Endodermal cell (in vitro differentiated cells): ENCODE results near the gene SMARCC1. TPM values are rescaled to one million over a fixed set of nuclear protein-coding genes. Genes with fewer than 3 reads are reported as not detected.

Source experiments
- DNase-seq: peaks from one replicate; pipeline ENCODE4 v3.0.0-alpha.2; 2017
- H3K27ac ChIP-seq: 2 replicates; pipeline ENCODE4 v1.5.1; 2013; ENCODE audit warnings: mild to moderate bottlenecking, low read depth, low read length, moderate library complexity
- H3K27me3 ChIP-seq: 2 replicates; pipeline ENCODE4 v1.6.1; 2013; ENCODE audit warnings: mild to moderate bottlenecking, low read length, moderate library complexity; ENCODE audit not compliant: insufficient read depth, control insufficient read depth, poor library complexity, severe bottlenecking
- H3K36me3 ChIP-seq: 2 replicates; pipeline ENCODE4 v1.7.0; 2013; ENCODE audit warnings: mild to moderate bottlenecking, low read length, moderate library complexity; ENCODE audit not compliant: control insufficient read depth, insufficient read depth
- H3K4me1 ChIP-seq: one replicate; pipeline ENCODE4 v1.7.0; 2013; ENCODE audit warnings: low read length; ENCODE audit not compliant: control insufficient read depth, insufficient read depth
- H3K4me3 ChIP-seq: 2 replicates; pipeline ENCODE4 v1.5.1; 2013; ENCODE audit warnings: mild to moderate bottlenecking, low read length, moderate library complexity
- H3K9ac ChIP-seq: 2 replicates; pipeline ENCODE4 v1.6.1; 2013; ENCODE audit warnings: mild to moderate bottlenecking, low read length, moderate library complexity; ENCODE audit not compliant: poor library complexity, severe bottlenecking; ENCODE audit errors: extremely low read depth
- H3K9me3 ChIP-seq: 2 replicates; pipeline ENCODE4 v1.6.1; 2013; ENCODE audit warnings: mild to moderate bottlenecking, low read length, moderate library complexity; ENCODE audit not compliant: control insufficient read depth
- H3K27ac Mint-ChIP-seq: 2 replicates; pipeline ENCODE4 v1.8.0; 2020; ENCODE audit warnings: mixed read lengths
- H3K27me3 Mint-ChIP-seq: 2 replicates; pipeline ENCODE4 v1.8.0; 2021; ENCODE audit warnings: mild to moderate bottlenecking, mixed read lengths; ENCODE audit not compliant: insufficient read depth
- H3K36me3 Mint-ChIP-seq: 2 replicates; pipeline ENCODE4 v1.8.0; 2020; ENCODE audit warnings: low read depth, mixed read lengths
- H3K4me1 Mint-ChIP-seq: 2 replicates; pipeline ENCODE4 v1.8.0; 2020; ENCODE audit warnings: mixed read lengths
- H3K4me3 Mint-ChIP-seq: 2 replicates; pipeline ENCODE4 v1.8.0; 2020; ENCODE audit warnings: mild to moderate bottlenecking, moderate library complexity, mixed read lengths
- H3K9me3 Mint-ChIP-seq: 2 replicates; pipeline ENCODE4 v1.8.0; 2020; ENCODE audit warnings: mild to moderate bottlenecking, mixed read lengths
- WGBS, 2 experiments: methylation state at CpG; one replicate each; pipeline versions ENCODE4 v1.1.5 to v1.1.7; 2013; ENCODE audit warnings: missing lambda C conversion rate in 2 of 2, mixed read lengths in 1 of 2; ENCODE audit not compliant: insufficient coverage in 1 of 2, insufficient read length in 1 of 2; 5-methylcytosine and 5-hydroxymethylcytosine counted together
- total RNA-seq, 2 donors: library from RNA; stranded (reverse); fragmentation: NEBNext Ultra II Directional in 1 of 2; extraction: Animal tissue kit (Norgen Biotek cat#: 25700) in 1 of 2; gene quantifications; 2 replicates in 1 of 2; 3 replicates in 1 of 2; pipeline ENCODE4 v1.2.1, GENCODE V29; 2021
- TF ChIP-seq, protein P1 (sequence below): fragments of 200-600 bp; sonication (generic); conservative IDR thresholded peaks from 2 replicates; pipeline ENCODE4 v1.5.0; 2021; ENCODE audit warnings: antibody characterized with exemption, mild to moderate bottlenecking

The SMARCC1 gene
- total RNA-seq, 2 donors from 2014 or later, result 200 to 231 TPM

DNA sequence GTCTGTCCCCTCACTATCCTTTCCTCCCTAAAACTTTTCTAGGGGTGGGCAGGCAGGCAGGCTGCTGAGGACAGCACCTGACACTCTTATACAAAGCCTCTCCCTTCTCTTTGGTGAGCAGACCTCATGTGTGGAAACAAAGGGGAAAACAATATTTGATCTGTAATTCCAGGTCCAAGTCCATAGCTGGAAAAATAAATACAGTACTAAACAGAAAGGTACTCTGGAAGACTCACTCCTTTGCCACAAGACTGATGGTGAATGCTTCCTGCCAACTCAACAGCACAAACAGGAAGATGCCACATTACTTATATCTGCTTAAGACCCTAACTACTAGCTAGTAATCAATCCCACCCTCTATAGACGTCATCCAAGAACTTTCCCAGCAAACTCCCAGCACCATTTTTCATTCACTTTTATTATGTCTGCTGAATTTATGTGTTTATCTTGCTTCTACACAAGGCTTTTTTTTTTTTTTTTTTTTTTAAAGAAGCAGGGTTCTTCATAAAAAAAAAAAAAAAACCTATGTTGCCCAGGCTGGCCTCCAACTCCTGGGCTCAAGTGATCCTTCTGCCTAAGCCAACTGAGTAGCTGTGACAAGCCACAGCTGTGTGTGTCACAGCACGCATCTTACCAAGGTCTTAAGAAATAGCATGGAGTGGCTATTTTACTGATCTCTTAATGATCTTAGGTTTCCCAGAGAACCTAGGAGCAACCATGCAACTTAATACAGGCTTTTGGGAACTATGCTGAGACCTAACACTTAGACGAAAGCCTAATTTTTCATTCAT, 158.8 kb downstream of the SMARCC1 start:
- Histone ChIP-seq H3K36me3 (peaks cover 90% of the 10 kb centered on the region), H3K27ac (no peak overlapping the region)
- H3K36me3 Mint-ChIP-seq, result peaks cover 76% of the 10 kb centered on the region

DNA sequence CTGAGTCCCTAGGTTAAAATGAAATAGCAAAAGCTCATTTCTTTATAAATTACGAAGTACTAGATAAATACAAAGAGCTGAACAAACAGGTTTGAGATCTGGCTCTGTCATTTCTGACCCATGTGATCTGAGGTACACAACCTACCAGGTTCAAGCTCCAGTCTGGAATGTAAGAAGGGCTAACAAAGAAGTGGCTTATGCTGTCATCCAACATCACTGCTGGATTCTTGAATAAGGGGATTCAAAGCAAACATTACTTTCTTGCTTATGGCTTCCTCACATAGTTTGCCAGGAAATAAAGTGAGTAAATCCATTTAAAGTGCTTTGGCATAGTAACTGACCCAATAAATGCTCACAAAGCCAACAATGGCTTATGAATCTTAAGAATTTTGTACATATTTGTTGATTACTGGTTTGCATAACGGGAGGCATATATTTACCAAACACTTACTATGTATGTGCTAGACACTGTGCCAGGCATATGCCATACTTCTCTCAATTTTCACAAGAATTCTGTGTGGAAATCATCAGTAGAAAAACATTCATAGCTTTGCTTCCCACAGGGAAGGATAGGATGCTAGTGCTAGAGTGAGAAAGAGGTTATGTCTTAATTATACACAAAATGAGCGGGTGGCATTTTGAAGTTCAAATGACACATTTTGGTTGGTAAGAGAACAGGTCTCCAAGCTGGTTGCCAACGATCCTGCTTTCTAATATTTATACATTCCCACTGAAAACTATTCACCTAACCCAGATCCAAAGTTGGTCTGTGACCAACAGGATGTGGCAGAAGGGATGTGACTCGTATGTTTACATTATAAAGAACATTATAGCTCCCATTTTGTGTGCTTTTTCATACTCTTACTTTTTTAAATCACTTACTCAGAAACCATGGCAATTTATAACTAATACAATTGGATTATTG, 164.3 kb downstream of the SMARCC1 start:
- DNase-seq, result no peak
- H3K36me3 Mint-ChIP-seq, result peaks cover 55% of the 10 kb centered on the region
- no peak overlapping the region for H3K27ac Mint-ChIP-seq
- Histone ChIP-seq H3K27ac (no peak overlapping the region), H3K27me3 (no peaks in the 10 kb centered on the region), H3K4me1 (no peaks in the 10 kb centered on the region), H3K9ac (no peak overlapping the region), H3K36me3 (peaks cover 91% of the 10 kb centered on the region), H3K9me3 (no peaks in the 10 kb centered on the region), H3K4me3 (no peak overlapping the region)
- no peaks in the 10 kb centered on the region for H3K9me3 Mint-ChIP-seq
- H3K4me1 Mint-ChIP-seq, result no peaks in the 10 kb centered on the region
- TF ChIP-seq, protein P1, sequence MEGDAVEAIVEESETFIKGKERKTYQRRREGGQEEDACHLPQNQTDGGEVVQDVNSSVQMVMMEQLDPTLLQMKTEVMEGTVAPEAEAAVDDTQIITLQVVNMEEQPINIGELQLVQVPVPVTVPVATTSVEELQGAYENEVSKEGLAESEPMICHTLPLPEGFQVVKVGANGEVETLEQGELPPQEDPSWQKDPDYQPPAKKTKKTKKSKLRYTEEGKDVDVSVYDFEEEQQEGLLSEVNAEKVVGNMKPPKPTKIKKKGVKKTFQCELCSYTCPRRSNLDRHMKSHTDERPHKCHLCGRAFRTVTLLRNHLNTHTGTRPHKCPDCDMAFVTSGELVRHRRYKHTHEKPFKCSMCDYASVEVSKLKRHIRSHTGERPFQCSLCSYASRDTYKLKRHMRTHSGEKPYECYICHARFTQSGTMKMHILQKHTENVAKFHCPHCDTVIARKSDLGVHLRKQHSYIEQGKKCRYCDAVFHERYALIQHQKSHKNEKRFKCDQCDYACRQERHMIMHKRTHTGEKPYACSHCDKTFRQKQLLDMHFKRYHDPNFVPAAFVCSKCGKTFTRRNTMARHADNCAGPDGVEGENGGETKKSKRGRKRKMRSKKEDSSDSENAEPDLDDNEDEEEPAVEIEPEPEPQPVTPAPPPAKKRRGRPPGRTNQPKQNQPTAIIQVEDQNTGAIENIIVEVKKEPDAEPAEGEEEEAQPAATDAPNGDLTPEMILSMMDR, result no peak
- WGBS, 2 experiments, result 94 to 100% methylated on average over 1 to 4 of the region's 5 CpGs
- H3K4me3 Mint-ChIP-seq, result no peak overlapping the region
- no peaks in the 10 kb centered on the region for H3K27me3 Mint-ChIP-seq

More for the DNA sequence above, 158.8 kb downstream of the SMARCC1 start:
- no peak for DNase-seq
- 92 to 100% methylated on average over 2 to 3 of the region's 3 CpGs for WGBS, 2 experiments
- no peak overlapping the region for H3K4me3 Mint-ChIP-seq
- Histone ChIP-seq H3K27me3 (no peaks in the 10 kb centered on the region), H3K9me3 (no peaks in the 10 kb centered on the region), H3K4me1 (no peaks in the 10 kb centered on the region), H3K4me3 (no peak overlapping the region), H3K9ac (no peak overlapping the region)
- TF ChIP-seq, protein P1, result no peak
- H3K27ac Mint-ChIP-seq, result no peak overlapping the region
- H3K9me3 Mint-ChIP-seq, result no peaks in the 10 kb centered on the region
- no peaks in the 10 kb centered on the region for H3K27me3 Mint-ChIP-seq
- H3K4me1 Mint-ChIP-seq, result no peaks in the 10 kb centered on the region

DNA sequence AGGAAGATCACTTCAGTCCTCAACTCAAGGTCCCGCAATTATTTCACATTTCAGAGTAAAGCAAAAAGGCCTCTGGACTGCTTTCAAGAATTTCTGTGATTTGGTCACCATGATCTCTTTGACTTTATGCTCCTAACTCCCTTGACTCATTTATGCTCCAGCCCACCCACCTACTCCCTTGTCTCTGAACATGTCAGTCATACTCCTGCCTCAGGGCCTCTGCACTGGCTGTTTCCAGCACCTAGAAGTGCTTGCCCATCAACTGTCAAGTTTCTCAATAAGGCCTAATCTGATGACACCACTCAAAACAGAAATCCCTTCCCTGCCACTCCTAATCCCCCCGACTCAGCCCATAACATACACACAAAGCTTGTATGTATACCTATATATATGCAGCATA, 166.9 kb downstream of the SMARCC1 start:
- no peaks in the 10 kb centered on the region for H3K9me3 Mint-ChIP-seq
- Histone ChIP-seq H3K36me3 (peaks cover 91% of the 10 kb centered on the region), H3K27me3 (no peaks in the 10 kb centered on the region), H3K9me3 (no peaks in the 10 kb centered on the region), H3K9ac (no peak overlapping the region), H3K4me1 (no peaks in the 10 kb centered on the region), H3K27ac (peak overlapping the region; percentile 22), H3K4me3 (no peak overlapping the region)
- no peak for DNase-seq
- TF ChIP-seq, protein P1, result no peak
- peaks cover 57% of the 10 kb centered on the region for H3K36me3 Mint-ChIP-seq
- H3K4me3 Mint-ChIP-seq, result no peak overlapping the region
- 89 to 96% methylated on average over 1 to 2 of the region's 2 CpGs for WGBS, 2 experiments
- no peaks in the 10 kb centered on the region for H3K4me1 Mint-ChIP-seq
- no peaks in the 10 kb centered on the region for H3K27me3 Mint-ChIP-seq
- H3K27ac Mint-ChIP-seq, result no peak overlapping the region
